Stomach (tissue), 4 donors: ENCODE results near the gene MAPK8IP3.

Source experiments
- POLR2A ChIP-seq, 4 donors: fragments of 450-650 bp; IDR thresholded peaks; one replicate each; pipeline ENCODE4 v1.6.1; 2016; ENCODE audit warnings: antibody characterized with exemption in 4 of 4, control low read depth in 2 of 4, mild to moderate bottlenecking in 1 of 4, moderate library complexity in 1 of 4
- TF ChIP-seq, protein P1 (sequence below), 7 experiments: fragments of 450-650 bp in 4 of 7; fragments of 200-600 bp in 3 of 7; sonication (generic) in 3 of 7; IDR thresholded peaks; one replicate each; pipeline ENCODE4 v1.5.1; 2016 to 2019; ENCODE audit warnings: antibody characterized with exemption in 7 of 7, control low read depth in 2 of 7, mild to moderate bottlenecking in 1 of 7

DNA sequence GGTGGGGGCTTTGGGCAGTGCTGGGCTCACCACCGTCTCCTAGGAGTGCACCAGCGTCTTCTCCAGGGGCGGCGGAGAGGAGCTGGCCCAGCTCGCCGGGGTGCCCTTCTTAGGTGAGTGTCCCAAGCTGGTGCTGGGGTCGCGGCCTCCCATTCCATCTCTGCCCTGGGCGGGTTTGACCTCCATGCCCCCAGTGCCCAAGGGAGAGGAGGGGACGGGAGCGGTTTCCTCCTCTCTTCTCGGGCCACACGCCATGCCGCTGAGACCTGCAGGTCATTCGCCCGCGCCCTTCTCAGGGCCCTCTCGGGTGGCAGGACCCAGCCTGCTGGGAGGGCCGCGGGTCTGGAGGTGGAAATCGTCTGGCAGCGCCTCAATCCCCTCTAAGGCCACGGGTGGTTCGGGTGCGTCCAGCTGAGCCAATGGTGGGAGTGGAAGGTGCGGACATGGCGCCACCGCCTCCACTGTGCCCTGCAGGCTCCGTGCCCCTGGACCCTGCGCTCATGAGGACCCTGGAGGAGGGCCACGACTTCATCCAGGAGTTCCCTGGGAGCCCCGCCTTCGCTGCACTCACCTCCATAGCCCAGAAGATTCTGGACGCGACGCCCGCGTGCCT lies 82.2 kb downstream of the MAPK8IP3 start:
- TF ChIP-seq, protein P1, sequence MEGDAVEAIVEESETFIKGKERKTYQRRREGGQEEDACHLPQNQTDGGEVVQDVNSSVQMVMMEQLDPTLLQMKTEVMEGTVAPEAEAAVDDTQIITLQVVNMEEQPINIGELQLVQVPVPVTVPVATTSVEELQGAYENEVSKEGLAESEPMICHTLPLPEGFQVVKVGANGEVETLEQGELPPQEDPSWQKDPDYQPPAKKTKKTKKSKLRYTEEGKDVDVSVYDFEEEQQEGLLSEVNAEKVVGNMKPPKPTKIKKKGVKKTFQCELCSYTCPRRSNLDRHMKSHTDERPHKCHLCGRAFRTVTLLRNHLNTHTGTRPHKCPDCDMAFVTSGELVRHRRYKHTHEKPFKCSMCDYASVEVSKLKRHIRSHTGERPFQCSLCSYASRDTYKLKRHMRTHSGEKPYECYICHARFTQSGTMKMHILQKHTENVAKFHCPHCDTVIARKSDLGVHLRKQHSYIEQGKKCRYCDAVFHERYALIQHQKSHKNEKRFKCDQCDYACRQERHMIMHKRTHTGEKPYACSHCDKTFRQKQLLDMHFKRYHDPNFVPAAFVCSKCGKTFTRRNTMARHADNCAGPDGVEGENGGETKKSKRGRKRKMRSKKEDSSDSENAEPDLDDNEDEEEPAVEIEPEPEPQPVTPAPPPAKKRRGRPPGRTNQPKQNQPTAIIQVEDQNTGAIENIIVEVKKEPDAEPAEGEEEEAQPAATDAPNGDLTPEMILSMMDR (IDR thresholded peaks at IDR 0.05), result no peak
- TF ChIP-seq POLR2A (IDR thresholded peaks at IDR 0.05), result no peak
